Retinal pigment epithelial cell (primary cell): ENCODE data around the gene TMEM108.
A peak's percentile ranks its signal among the peaks of the same experiment; 100 is the strongest.
"Not testable (repeated sequence)": the region's sequence is repeated elsewhere in the genome, so short reads cannot be mapped to it uniquely, and the experiment has no call there.

Experiments used
- DNase-seq: peaks from one replicate; pipeline ENCODE4 v3.0.0-alpha.2; 2010; ENCODE audit warnings: low read depth
- H3K4me3 ChIP-seq: 2 replicates; pipeline ENCODE4 v1.5.1; 2011; ENCODE audit warnings: mild to moderate bottlenecking, low read length, control low read depth, moderate library complexity
- TF ChIP-seq, protein P1 (sequence below): conservative IDR thresholded peaks from 2 replicates; pipeline ENCODE4 v1.5.1; 2011; ENCODE audit warnings: low read depth, low read length, control low read depth, inconsistent platforms

The TMEM108 gene

DNA sequence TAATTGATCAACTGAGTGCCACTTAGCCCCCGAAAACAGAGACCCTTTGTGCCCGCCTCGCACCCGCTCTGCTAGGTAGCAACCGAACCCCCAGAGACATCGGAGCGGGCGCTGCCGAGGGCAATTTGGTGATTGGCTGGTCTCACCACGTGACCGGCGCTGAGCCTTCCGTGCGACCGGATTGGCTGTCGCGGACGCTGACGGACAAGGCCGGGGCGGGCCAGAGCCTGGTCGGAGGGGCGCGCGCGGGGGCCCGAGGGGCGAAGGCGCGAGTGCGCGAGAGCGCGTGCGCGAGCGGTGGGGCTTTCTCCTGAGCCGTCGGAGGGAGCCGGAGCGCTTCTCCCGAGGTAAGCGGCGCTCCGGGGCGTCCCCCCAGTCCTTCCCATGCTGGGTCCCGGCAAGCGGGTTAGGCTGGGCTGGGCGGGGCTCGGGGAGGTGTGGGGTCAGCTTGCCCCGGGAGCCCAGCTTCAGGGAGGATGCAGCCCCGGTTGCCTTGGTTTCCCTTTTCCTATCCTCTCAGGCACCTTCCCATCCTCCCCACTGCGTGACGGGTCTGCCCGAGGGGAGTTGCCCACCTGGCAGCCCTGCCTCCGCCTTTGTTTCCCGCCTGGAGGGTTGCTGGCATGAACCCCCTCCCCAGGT is at the start of gene TMEM108:
Gene TMEM108, plus strand, starts transcription at position 303 of the 642 bp plus-strand sequence.
- DNase-seq, result no peak
- peak within 1 kb of the TSS; percentile 60 for H3K4me3 ChIP-seq
- TF ChIP-seq, protein P1, sequence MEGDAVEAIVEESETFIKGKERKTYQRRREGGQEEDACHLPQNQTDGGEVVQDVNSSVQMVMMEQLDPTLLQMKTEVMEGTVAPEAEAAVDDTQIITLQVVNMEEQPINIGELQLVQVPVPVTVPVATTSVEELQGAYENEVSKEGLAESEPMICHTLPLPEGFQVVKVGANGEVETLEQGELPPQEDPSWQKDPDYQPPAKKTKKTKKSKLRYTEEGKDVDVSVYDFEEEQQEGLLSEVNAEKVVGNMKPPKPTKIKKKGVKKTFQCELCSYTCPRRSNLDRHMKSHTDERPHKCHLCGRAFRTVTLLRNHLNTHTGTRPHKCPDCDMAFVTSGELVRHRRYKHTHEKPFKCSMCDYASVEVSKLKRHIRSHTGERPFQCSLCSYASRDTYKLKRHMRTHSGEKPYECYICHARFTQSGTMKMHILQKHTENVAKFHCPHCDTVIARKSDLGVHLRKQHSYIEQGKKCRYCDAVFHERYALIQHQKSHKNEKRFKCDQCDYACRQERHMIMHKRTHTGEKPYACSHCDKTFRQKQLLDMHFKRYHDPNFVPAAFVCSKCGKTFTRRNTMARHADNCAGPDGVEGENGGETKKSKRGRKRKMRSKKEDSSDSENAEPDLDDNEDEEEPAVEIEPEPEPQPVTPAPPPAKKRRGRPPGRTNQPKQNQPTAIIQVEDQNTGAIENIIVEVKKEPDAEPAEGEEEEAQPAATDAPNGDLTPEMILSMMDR, result no peak

- TF ChIP-seq, protein P1, result no peak
- H3K4me3 ChIP-seq, result no peak overlapping the region
Observed at GRCh38 chr3:132995971-132996370, 42.2 kb upstream of the TMEM108 start.

GRCh38 chr3:132997404-132998185 is 40.6 kb upstream of the TMEM108 start:
- no peak for DNase-seq
- TF ChIP-seq, protein P1, result no peak
- H3K4me3 ChIP-seq, result no peak overlapping the region

More at GRCh38 chr3:132995971-132996370, 42.2 kb upstream of the TMEM108 start:
- no peak for DNase-seq

DNA sequence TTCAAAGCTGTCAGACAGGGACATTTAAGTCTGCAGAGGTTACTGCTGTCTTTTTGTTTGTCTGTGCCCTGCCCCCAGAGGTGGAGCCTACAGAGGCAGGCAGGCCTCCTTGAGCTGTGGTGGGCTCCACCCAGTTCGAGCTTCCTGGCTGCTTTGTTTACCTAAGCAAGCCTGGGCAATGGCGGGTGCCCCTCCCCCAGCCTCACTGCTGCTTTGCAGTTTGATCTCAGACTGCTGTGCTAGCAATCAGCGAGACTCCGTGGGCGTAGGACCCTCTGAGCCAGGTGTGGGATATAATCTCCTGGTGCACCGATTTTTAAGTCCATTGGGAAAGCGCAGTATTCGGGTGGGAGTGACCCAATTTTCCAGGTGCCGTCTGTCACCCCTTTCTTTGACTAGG is 33.2 kb upstream of the TMEM108 start:
- H3K4me3 ChIP-seq, DNase-seq: not testable (repeated sequence)

- H3K4me3 ChIP-seq, result no peak overlapping the region
- no peak for DNase-seq
- TF ChIP-seq, protein P1, result no peak
Observed at GRCh38 chr3:133007601-133008000, 30.6 kb upstream of the TMEM108 start.

DNA sequence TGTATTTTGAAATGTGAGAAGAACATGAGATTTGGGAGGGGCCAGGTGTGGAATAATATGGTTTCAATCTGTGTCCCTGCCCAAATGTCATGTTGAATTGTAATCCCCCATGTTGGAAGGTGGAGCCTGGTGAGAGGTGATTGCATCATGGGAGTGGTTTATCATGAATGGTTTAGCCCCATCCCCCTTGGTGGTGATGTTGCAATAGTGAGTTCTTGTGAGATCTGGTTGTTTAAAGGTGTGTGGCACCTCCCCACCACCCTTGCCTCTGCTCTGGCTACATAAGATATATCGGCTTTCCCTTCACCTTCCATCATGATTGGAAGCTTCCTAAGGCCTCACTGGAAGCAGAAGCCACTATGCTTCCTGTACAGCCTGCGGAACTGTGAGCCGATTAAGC is 23.9 kb upstream of the TMEM108 start:
- TF ChIP-seq, protein P1, result no peak
- DNase-seq, result no peak
- no peak overlapping the region for H3K4me3 ChIP-seq

- DNase-seq, H3K4me3 ChIP-seq: not testable (repeated sequence)
Observed at GRCh38 chr3:133015573-133015972, 22.6 kb upstream of the TMEM108 start.

GRCh38 chr3:133016838-133017309 is 21.3 kb upstream of the TMEM108 start:
- DNase-seq, result no peak
- TF ChIP-seq, protein P1, result no peak
- H3K4me3 ChIP-seq, result no peak overlapping the region
